CD4-positive, alpha-beta T cell (primary cell): ENCODE data around the gene PRR14L. TPM values are rescaled to one million over a fixed set of nuclear protein-coding genes. Genes with fewer than 3 reads are reported as not detected.
"Not testable (repeated sequence)": the region's sequence is repeated elsewhere in the genome, so short reads cannot be mapped to it uniquely, and the experiment has no call there.

Source experiments
- ATAC-seq: fragments of 200-7000 bp; cut with Tn5 transposase; one replicate; pipeline ENCODE4 v1.10.0; 2022; ENCODE audit warnings: mild to moderate bottlenecking; ENCODE audit not compliant: poor library complexity
- CTCF ChIA-PET: fragments of 350-600 bp; sonication (Branson Sonifier 250); formaldehyde crosslinking; loops from one replicate; lab custom pipeline; 2021; ENCODE audit warnings: antibody characterized with exemption, inconsistent platforms; lab: Charles Lee
- POLR2A ChIA-PET: fragments of 350-600 bp; sonication (Branson Sonifier 250); formaldehyde crosslinking; loops from one replicate; lab custom pipeline; 2021; ENCODE audit warnings: antibody characterized with exemption, inconsistent platforms; lab: Charles Lee
- DNase-seq, 14 experiments: peaks; one replicate each; pipeline ENCODE4 v3.0.0-alpha.2; 2013 to 2020; ENCODE audit warnings: mixed read lengths in 2 of 14
- H3K27ac ChIP-seq, 2 donors: one replicate each; pipeline versions ENCODE4 v1.5.1 to v1.7.0; 2013; ENCODE audit warnings: low read length in 2 of 2, low read depth in 1 of 2, mild to moderate bottlenecking in 1 of 2
- H3K27me3 ChIP-seq, 2 experiments: 1 replicate in 1 of 2; 2 replicates in 1 of 2; pipeline versions ENCODE4 v1.6.1 to v1.7.0; 2013; ENCODE audit warnings: low read length in 2 of 2, control low read depth in 1 of 2, mild to moderate bottlenecking in 1 of 2, moderate library complexity in 1 of 2; ENCODE audit not compliant: insufficient read depth in 2 of 2, control insufficient read depth in 1 of 2
- H3K36me3 ChIP-seq: one replicate; pipeline ENCODE4 v1.6.1; 2013; ENCODE audit warnings: low read length, control low read depth; ENCODE audit not compliant: insufficient read depth
- H3K4me1 ChIP-seq: one replicate; pipeline ENCODE4 v1.6.1; 2013; ENCODE audit warnings: low read length, control low read depth; ENCODE audit not compliant: insufficient read depth
- H3K4me3 ChIP-seq: one replicate; pipeline ENCODE4 v1.5.1; 2013; ENCODE audit warnings: mild to moderate bottlenecking, low read length, moderate library complexity
- H3K9me3 ChIP-seq, 2 experiments: 1 replicate in 1 of 2; 2 replicates in 1 of 2; pipeline versions ENCODE4 v1.6.1 to v1.7.0; 2013; ENCODE audit warnings: low read length in 2 of 2, mild to moderate bottlenecking in 2 of 2, control low read depth in 1 of 2, moderate library complexity in 1 of 2; ENCODE audit not compliant: control insufficient read depth in 1 of 2, insufficient read depth in 1 of 2
- H3K27ac Mint-ChIP-seq: one replicate; pipeline ENCODE4 v1.8.0; 2020; ENCODE audit warnings: mixed read lengths
- H3K27me3 Mint-ChIP-seq: one replicate; pipeline ENCODE4 v1.8.0; 2021; ENCODE audit warnings: mixed read lengths
- H3K36me3 Mint-ChIP-seq: one replicate; pipeline ENCODE4 v1.8.0; 2021; ENCODE audit warnings: low read depth, mixed read lengths
- H3K4me1 Mint-ChIP-seq: one replicate; pipeline ENCODE4 v1.8.0; 2021; ENCODE audit warnings: low read depth, mixed read lengths
- H3K4me3 Mint-ChIP-seq: one replicate; pipeline ENCODE4 v1.8.0; 2020; ENCODE audit warnings: mild to moderate bottlenecking, mixed read lengths
- H3K9me3 Mint-ChIP-seq: one replicate; pipeline ENCODE4 v1.8.0; 2020; ENCODE audit warnings: mixed read lengths
- CTCF ChIP-seq: fragments of 200-600 bp; IDR thresholded peaks from one replicate; pipeline ENCODE4 v1.8.0; 2022; ENCODE audit warnings: antibody characterized with exemption, mild to moderate bottlenecking
- intact Hi-C, 2 experiments: fragments of 100-400 bp; cut with DNase I in 1 of 2; cut with micrococcal nuclease in 1 of 2; formaldehyde crosslinking; loops; one replicate each; pipeline versions ENCODE4 v1.15.1 to v1.9.0; 2023 to 2025; cut with DNase I, micrococcal nuclease
- polyA plus RNA-seq, 2 donors: library from polyadenylated mRNA; unstranded; fragments of 120-200 nt; gene quantifications; one replicate each; pipeline ENCODE4 v1.2.1, GENCODE V29; 2013
- total RNA-seq, 174 experiments: library from RNA in 2 of 174; stranded (reverse) in 2 of 174; gene quantifications; one replicate each; pipeline ENCODE4 v1.2.3 and lab custom pipeline; 2021 to 2026

PRR14L gene
- total RNA-seq (10 to 100 TPM; 23.4 to 24.9 TPM), total RNA-seq (lab: John Stamatoyannopoulos, UW) (57.7 to 215 (median 114) reads per million in 172 experiments)
- polyA plus RNA-seq (2013, experiment 1 of 2), result 21.2 TPM
- polyA plus RNA-seq (2013, experiment 2 of 2), result 21.8 TPM

- Histone ChIP-seq H3K27ac (peak within 1 kb of the TSS; percentile 72 to 85), H3K9me3 (no peaks in the 10 kb centered on the region), H3K27me3 (no peaks in the 10 kb centered on the region), H3K4me1 (peaks cover 45% of the 10 kb centered on the region), H3K4me3 (peak within 1 kb of the TSS; percentile 77), H3K36me3 (peaks cover 11% of the 10 kb centered on the region)
- DNase-seq (peak; percentile 93 to 99 (median 98)), ATAC-seq (peak; percentile 72)
- Mint-ChIP-seq H3K4me3 (peak within 1 kb of the TSS; percentile 98), H3K27me3 (no peaks in the 10 kb centered on the region), H3K27ac (peak within 1 kb of the TSS; percentile 97), H3K9me3 (no peaks in the 10 kb centered on the region), H3K36me3 (peaks cover 24% of the 10 kb centered on the region), H3K4me1 (peaks cover 64% of the 10 kb centered on the region)
- CTCF ChIA-PET, result interaction anchor here (1.2 kb wide), 1 partner anchor 88 kb away, joined by 3 read pairs; the partner anchor contains the start of gene PISD
- POLR2A ChIA-PET, result interaction anchor here (0.8 to 1.4 kb wide), 2 partner anchors 21 to 404 kb away, joined by 3 read pairs; no protein-coding TSS in a partner anchor
- TF ChIP-seq CTCF, result no peak
- intact Hi-C loops, result loop anchor here (1.0 to 10.0 kb wide), 13 partner anchors 72 to 1982 kb away; partner anchors contain the start of genes DRG1 (in 1 of the 2), EIF4ENIF1 (in 1 of the 2), FBXO7 (in 1 of the 2) and PES1 (in 1 of the 2)
Observed at GRCh38 chr22:31749636-31750364, at the start of gene PRR14L. TSS of gene PRR14L (minus strand) at chr22:31750132. CDS start at chr22:31738860, 11,272 bp downstream.

GRCh38 chr22:31799358-31799757 is 49.4 kb upstream of the PRR14L start:
- CTCF ChIA-PET, H3K27ac ChIP-seq, H3K4me3 ChIP-seq, H3K4me3 Mint-ChIP-seq, POLR2A ChIA-PET, H3K9me3 ChIP-seq, DNase-seq, H3K9me3 Mint-ChIP-seq, intact Hi-C loops, H3K27me3 Mint-ChIP-seq, ATAC-seq, H3K4me1 ChIP-seq, H3K27me3 ChIP-seq, H3K4me1 Mint-ChIP-seq, H3K27ac Mint-ChIP-seq: not testable (repeated sequence)
- peaks cover 65% of the 10 kb centered on the region for H3K36me3 Mint-ChIP-seq
- peaks cover 59% of the 10 kb centered on the region for H3K36me3 ChIP-seq

GRCh38 chr22:31790240-31790639 is 40.3 kb upstream of the PRR14L start:
- Histone ChIP-seq H3K4me1 (no peaks in the 10 kb centered on the region), H3K36me3 (peaks cover 18% of the 10 kb centered on the region), H3K4me3 (no peak overlapping the region), H3K27ac (no peak overlapping the region), H3K27me3 (no peaks in the 10 kb centered on the region), H3K9me3 (no peaks in the 10 kb centered on the region)
- ATAC-seq (no peak), DNase-seq (peak in 1 of 14 experiments; percentile 9)
- no peak overlapping the region for H3K4me3 Mint-ChIP-seq
- ChIA-PET POLR2A (no interaction called here), CTCF (no interaction called here)
- H3K4me1 Mint-ChIP-seq, result no peaks in the 10 kb centered on the region
- no peak for TF ChIP-seq CTCF
- no peak overlapping the region for H3K27ac Mint-ChIP-seq
- no peaks in the 10 kb centered on the region for H3K9me3 Mint-ChIP-seq
- H3K36me3 Mint-ChIP-seq, result peaks cover 31% of the 10 kb centered on the region
- H3K27me3 Mint-ChIP-seq, result no peaks in the 10 kb centered on the region
- intact Hi-C loops, result no loop called here
